ENCODE results near the gene JAG1. TPM values are rescaled to one million over a fixed set of nuclear protein-coding genes. Genes with fewer than 3 reads are reported as not detected.

JAG1 gene
- total RNA-seq, 1 experiment from 2014 or later: 45.2 TPM

DNA sequence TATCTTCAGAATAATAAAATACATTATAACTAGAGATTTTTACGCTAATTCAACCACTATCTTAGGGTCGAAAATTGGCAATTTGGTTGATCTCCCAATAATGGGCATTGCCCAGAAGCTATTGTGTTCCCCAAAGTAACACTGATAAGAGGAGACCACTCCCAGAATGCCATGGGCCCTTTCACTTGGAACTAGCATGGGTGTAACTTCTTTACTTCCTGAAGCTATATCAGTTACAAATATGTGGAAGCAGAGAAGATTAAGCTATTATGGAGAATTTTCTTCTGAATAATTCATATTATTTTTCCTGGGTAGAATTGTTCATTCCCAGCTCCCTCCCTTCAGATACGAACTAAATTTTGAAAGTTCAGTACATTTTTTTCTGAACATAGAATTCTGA is 48.2 kb upstream of the JAG1 start:
- H3K27ac Mint-ChIP-seq: no peak overlapping the region
- no peaks in the 10 kb centered on the region for H3K36me3 Mint-ChIP-seq
- TF ChIP-seq, protein P1, sequence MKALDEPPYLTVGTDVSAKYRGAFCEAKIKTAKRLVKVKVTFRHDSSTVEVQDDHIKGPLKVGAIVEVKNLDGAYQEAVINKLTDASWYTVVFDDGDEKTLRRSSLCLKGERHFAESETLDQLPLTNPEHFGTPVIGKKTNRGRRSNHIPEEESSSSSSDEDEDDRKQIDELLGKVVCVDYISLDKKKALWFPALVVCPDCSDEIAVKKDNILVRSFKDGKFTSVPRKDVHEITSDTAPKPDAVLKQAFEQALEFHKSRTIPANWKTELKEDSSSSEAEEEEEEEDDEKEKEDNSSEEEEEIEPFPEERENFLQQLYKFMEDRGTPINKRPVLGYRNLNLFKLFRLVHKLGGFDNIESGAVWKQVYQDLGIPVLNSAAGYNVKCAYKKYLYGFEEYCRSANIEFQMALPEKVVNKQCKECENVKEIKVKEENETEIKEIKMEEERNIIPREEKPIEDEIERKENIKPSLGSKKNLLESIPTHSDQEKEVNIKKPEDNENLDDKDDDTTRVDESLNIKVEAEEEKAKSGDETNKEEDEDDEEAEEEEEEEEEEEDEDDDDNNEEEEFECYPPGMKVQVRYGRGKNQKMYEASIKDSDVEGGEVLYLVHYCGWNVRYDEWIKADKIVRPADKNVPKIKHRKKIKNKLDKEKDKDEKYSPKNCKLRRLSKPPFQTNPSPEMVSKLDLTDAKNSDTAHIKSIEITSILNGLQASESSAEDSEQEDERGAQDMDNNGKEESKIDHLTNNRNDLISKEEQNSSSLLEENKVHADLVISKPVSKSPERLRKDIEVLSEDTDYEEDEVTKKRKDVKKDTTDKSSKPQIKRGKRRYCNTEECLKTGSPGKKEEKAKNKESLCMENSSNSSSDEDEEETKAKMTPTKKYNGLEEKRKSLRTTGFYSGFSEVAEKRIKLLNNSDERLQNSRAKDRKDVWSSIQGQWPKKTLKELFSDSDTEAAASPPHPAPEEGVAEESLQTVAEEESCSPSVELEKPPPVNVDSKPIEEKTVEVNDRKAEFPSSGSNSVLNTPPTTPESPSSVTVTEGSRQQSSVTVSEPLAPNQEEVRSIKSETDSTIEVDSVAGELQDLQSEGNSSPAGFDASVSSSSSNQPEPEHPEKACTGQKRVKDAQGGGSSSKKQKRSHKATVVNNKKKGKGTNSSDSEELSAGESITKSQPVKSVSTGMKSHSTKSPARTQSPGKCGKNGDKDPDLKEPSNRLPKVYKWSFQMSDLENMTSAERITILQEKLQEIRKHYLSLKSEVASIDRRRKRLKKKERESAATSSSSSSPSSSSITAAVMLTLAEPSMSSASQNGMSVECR (CRISPR knock-in tag; IDR thresholded peaks at IDR 0.05; ENCODE audit: borderline replicate concordance): no peak
- no peak for TF ChIP-seq TCF7 (CRISPR knock-in tag; IDR thresholded peaks at IDR 0.05; ENCODE audit: low read depth)
- no peak for TF ChIP-seq ZNF317 (CRISPR knock-in tag; IDR thresholded peaks at IDR 0.05; ENCODE audit: borderline replicate concordance, low read depth)
- TF ChIP-seq, protein P2, sequence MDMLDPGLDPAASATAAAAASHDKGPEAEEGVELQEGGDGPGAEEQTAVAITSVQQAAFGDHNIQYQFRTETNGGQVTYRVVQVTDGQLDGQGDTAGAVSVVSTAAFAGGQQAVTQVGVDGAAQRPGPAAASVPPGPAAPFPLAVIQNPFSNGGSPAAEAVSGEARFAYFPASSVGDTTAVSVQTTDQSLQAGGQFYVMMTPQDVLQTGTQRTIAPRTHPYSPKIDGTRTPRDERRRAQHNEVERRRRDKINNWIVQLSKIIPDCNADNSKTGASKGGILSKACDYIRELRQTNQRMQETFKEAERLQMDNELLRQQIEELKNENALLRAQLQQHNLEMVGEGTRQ (CRISPR knock-in tag; IDR thresholded peaks at IDR 0.05): no peak
- TF ChIP-seq NR3C1 (CRISPR knock-in tag; conservative IDR thresholded peaks at IDR 0.05; ENCODE audit: low read depth): no peak
- no peak for TF ChIP-seq NR2C2 (CRISPR knock-in tag; IDR thresholded peaks at IDR 0.05)
- no peak for TF ChIP-seq ZBTB21 (CRISPR knock-in tag; IDR thresholded peaks at IDR 0.05; ENCODE audit: borderline replicate concordance)
- no peak for TF ChIP-seq GTF2I (CRISPR knock-in tag; conservative IDR thresholded peaks at IDR 0.05)
- TF ChIP-seq, protein P3, sequence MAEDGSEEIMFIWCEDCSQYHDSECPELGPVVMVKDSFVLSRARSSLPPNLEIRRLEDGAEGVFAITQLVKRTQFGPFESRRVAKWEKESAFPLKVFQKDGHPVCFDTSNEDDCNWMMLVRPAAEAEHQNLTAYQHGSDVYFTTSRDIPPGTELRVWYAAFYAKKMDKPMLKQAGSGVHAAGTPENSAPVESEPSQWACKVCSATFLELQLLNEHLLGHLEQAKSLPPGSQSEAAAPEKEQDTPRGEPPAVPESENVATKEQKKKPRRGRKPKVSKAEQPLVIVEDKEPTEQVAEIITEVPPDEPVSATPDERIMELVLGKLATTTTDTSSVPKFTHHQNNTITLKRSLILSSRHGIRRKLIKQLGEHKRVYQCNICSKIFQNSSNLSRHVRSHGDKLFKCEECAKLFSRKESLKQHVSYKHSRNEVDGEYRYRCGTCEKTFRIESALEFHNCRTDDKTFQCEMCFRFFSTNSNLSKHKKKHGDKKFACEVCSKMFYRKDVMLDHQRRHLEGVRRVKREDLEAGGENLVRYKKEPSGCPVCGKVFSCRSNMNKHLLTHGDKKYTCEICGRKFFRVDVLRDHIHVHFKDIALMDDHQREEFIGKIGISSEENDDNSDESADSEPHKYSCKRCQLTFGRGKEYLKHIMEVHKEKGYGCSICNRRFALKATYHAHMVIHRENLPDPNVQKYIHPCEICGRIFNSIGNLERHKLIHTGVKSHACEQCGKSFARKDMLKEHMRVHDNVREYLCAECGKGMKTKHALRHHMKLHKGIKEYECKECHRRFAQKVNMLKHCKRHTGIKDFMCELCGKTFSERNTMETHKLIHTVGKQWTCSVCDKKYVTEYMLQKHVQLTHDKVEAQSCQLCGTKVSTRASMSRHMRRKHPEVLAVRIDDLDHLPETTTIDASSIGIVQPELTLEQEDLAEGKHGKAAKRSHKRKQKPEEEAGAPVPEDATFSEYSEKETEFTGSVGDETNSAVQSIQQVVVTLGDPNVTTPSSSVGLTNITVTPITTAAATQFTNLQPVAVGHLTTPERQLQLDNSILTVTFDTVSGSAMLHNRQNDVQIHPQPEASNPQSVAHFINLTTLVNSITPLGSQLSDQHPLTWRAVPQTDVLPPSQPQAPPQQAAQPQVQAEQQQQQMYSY (CRISPR knock-in tag; IDR thresholded peaks at IDR 0.05): no peak
- TF ChIP-seq ATF1 (CRISPR knock-in tag; IDR thresholded peaks at IDR 0.05): no peak
- ChIA-PET CTCF (interaction anchor here (0.7 to 0.8 kb wide), 2 partner anchors 43 to 47 kb away, joined by 3 read pairs; no protein-coding TSS in a partner anchor), POLR2A (no interaction called here)
- ATAC-seq (no peak), DNase-seq (ENCODE audit: low spot score) (no peak)
- H3K4me3 Mint-ChIP-seq: no peak overlapping the region
- H3K4me1 Mint-ChIP-seq: peaks cover 31% of the 10 kb centered on the region
- H3K27me3 Mint-ChIP-seq (ENCODE audit: low read depth): no peaks in the 10 kb centered on the region
- 0 out of 2 replicates have a peak, but pooled peaks cover 4% of the 10 kb centered on the region for H3K9me3 Mint-ChIP-seq

DNA sequence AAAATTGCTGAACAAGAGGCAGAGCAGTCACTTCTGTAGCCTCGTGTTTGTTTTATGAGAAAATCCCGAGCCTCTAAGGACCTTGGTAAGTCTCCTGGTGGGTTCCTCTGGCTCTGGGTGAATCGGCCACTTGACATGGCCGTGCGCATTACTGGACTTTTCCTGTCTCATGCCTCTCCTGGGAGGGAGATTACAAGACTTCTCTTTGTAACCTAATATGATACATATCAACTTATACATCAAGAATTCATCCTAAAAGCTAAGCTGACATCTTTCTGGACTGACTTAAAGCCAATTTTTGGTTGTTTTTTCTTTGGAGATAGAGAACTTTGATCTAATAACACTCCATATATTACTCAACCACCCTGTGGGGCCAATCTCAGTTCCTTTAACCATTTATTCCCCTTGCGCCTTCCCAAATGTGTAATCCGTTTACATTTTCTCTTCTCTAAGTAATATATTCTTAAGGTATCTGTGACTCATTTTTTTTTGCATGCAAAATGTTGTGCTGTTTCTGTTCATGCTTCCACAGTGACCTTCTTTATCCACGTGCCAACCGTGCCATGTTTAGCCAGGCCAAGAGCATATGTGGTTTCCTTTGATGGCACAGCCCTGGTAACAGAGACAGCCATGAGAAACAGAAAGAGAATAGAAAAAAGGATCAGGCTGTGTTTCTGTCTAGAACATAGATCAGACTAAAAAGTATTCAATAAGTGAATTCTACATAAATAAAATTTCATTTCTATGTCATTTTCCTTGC is 47.5 kb upstream of the JAG1 start:
- ATAC-seq (no peak), DNase-seq (ENCODE audit: low spot score) (no peak)
- H3K27ac Mint-ChIP-seq: no peak overlapping the region
- CTCF ChIA-PET: interaction anchor here (0.8 kb wide), 1 partner anchor 46 kb away, joined by 3 read pairs; no protein-coding TSS in a partner anchor
- H3K4me1 Mint-ChIP-seq: peaks cover 38% of the 10 kb centered on the region
- no peaks in the 10 kb centered on the region for H3K27me3 Mint-ChIP-seq (ENCODE audit: low read depth)
- POLR2A ChIA-PET: no interaction called here
- H3K36me3 Mint-ChIP-seq: no peaks in the 10 kb centered on the region
- no peaks in the 10 kb centered on the region for H3K9me3 Mint-ChIP-seq
- H3K4me3 Mint-ChIP-seq: no peak overlapping the region
- TF ChIP-seq HMGA2 (CRISPR knock-in tag; IDR thresholded peaks at IDR 0.05) (no peak), KAT7 (CRISPR knock-in tag; IDR thresholded peaks at IDR 0.05; ENCODE audit: borderline replicate concordance) (no peak), SOX15 (CRISPR knock-in tag; IDR thresholded peaks at IDR 0.05) (no peak), ETV6 (CRISPR knock-in tag; IDR thresholded peaks at IDR 0.05) (no peak), TEAD1 (CRISPR knock-in tag; IDR thresholded peaks at IDR 0.05) (no peak), RELA (CRISPR knock-in tag; IDR thresholded peaks at IDR 0.05; ENCODE audit: borderline replicate concordance) (no peak), NR3C1 (CRISPR knock-in tag; conservative IDR thresholded peaks at IDR 0.05; ENCODE audit: low read depth) (no peak), ZNF219 (CRISPR knock-in tag; IDR thresholded peaks at IDR 0.05; ENCODE audit: borderline replicate concordance) (no peak)
- TF ChIP-seq, protein P4, sequence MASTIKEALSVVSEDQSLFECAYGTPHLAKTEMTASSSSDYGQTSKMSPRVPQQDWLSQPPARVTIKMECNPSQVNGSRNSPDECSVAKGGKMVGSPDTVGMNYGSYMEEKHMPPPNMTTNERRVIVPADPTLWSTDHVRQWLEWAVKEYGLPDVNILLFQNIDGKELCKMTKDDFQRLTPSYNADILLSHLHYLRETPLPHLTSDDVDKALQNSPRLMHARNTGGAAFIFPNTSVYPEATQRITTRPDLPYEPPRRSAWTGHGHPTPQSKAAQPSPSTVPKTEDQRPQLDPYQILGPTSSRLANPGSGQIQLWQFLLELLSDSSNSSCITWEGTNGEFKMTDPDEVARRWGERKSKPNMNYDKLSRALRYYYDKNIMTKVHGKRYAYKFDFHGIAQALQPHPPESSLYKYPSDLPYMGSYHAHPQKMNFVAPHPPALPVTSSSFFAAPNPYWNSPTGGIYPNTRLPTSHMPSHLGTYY (CRISPR knock-in tag; IDR thresholded peaks at IDR 0.05): no peak
- TF ChIP-seq, protein P5, sequence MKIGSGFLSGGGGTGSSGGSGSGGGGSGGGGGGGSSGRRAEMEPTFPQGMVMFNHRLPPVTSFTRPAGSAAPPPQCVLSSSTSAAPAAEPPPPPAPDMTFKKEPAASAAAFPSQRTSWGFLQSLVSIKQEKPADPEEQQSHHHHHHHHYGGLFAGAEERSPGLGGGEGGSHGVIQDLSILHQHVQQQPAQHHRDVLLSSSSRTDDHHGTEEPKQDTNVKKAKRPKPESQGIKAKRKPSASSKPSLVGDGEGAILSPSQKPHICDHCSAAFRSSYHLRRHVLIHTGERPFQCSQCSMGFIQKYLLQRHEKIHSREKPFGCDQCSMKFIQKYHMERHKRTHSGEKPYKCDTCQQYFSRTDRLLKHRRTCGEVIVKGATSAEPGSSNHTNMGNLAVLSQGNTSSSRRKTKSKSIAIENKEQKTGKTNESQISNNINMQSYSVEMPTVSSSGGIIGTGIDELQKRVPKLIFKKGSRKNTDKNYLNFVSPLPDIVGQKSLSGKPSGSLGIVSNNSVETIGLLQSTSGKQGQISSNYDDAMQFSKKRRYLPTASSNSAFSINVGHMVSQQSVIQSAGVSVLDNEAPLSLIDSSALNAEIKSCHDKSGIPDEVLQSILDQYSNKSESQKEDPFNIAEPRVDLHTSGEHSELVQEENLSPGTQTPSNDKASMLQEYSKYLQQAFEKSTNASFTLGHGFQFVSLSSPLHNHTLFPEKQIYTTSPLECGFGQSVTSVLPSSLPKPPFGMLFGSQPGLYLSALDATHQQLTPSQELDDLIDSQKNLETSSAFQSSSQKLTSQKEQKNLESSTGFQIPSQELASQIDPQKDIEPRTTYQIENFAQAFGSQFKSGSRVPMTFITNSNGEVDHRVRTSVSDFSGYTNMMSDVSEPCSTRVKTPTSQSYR (CRISPR knock-in tag; IDR thresholded peaks at IDR 0.05): no peak
